Hepatocyte (in vitro differentiated cells): ENCODE measurements around the gene HES7. TPM values are rescaled to one million over a fixed set of nuclear protein-coding genes. Genes with fewer than 3 reads are reported as not detected.

Experiments used
- DNase-seq: peaks from one replicate; pipeline ENCODE4 v3.0.0-alpha.2; 2016; ENCODE audit warnings: low spot score
- H2AFZ ChIP-seq: fragments of 200-600 bp; sonication (generic); 2 replicates; pipeline ENCODE4 v1.6.0; 2016; ENCODE audit warnings: antibody characterized with exemption, mild to moderate bottlenecking
- H3K27ac ChIP-seq: fragments of 200-600 bp; sonication (generic); 2 replicates; pipeline ENCODE4 v1.5.1; 2016; ENCODE audit warnings: mild to moderate bottlenecking
- H3K27me3 ChIP-seq: fragments of 200-600 bp; sonication (generic); 2 replicates; pipeline ENCODE4 v1.6.1; 2016
- H3K36me3 ChIP-seq: fragments of 200-600 bp; sonication (generic); replicated peaks from 2 replicates; pipeline ENCODE4 v1.5.1; 2016; ENCODE audit warnings: low read depth; ENCODE audit not compliant: insufficient read depth
- H3K4me1 ChIP-seq: fragments of 200-600 bp; sonication (generic); 2 replicates; pipeline ENCODE4 v1.5.1; 2016; ENCODE audit warnings: mild to moderate bottlenecking, moderate library complexity; ENCODE audit not compliant: insufficient read depth
- H3K4me2 ChIP-seq: fragments of 200-600 bp; sonication (generic); 2 replicates; pipeline ENCODE4 v1.6.0; 2016
- H3K4me3 ChIP-seq: fragments of 200-600 bp; sonication (generic); 2 replicates; pipeline ENCODE4 v1.5.1; 2016; ENCODE audit warnings: mild to moderate bottlenecking
- H3K79me2 ChIP-seq: fragments of 200-600 bp; sonication (generic); 2 replicates; pipeline ENCODE4 v1.6.0; 2017; ENCODE audit warnings: mild to moderate bottlenecking
- H3K9me2 ChIP-seq: fragments of 200-600 bp; sonication (generic); replicated peaks from 2 replicates; pipeline ENCODE4 v1.6.0; 2017; ENCODE audit warnings: mild to moderate bottlenecking; ENCODE audit not compliant: insufficient read depth
- H3K9me3 ChIP-seq: fragments of 200-600 bp; sonication (generic); 2 replicates; pipeline ENCODE4 v1.5.1; 2016; ENCODE audit warnings: low read depth, mild to moderate bottlenecking
- H4K20me1 ChIP-seq: fragments of 200-600 bp; sonication (generic); 2 replicates; pipeline ENCODE4 v1.6.0; 2016; ENCODE audit warnings: mild to moderate bottlenecking; ENCODE audit not compliant: insufficient read depth, poor library complexity, severe bottlenecking
- CTCF ChIP-seq: fragments of 200-600 bp; sonication (generic); IDR thresholded peaks from 2 replicates; pipeline ENCODE4 v1.5.1; 2016; ENCODE audit warnings: antibody characterized with exemption, mild to moderate bottlenecking; ENCODE audit not compliant: poor library complexity
- EZH2 ChIP-seq: fragments of 200-600 bp; sonication (generic); IDR thresholded peaks from 2 replicates; pipeline ENCODE4 v1.6.1; 2016; ENCODE audit warnings: antibody characterized with exemption, mild to moderate bottlenecking, borderline replicate concordance
- EZH2phosphoT487 ChIP-seq: fragments of 200-600 bp; sonication (generic); IDR thresholded peaks from one replicate; pipeline ENCODE4 v1.6.1; 2018; ENCODE audit warnings: antibody characterized with exemption, mild to moderate bottlenecking, low read depth, moderate library complexity; ENCODE audit not compliant: unreplicated experiment, severe bottlenecking
- WGBS: methylation state at CpG from one replicate; pipeline ENCODE4 v1.1.6; 2016; ENCODE audit warnings: low lambda C conversion rate; ENCODE audit errors: missing lambda C conversion rate; 5-methylcytosine and 5-hydroxymethylcytosine counted together
- polyA plus RNA-seq: library from polyadenylated mRNA; unstranded; fragments of >200 nt; fragmentation: Nextera tagmentation; extraction: Ambion mirVana; gene quantifications from 2 replicates; pipeline ENCODE4 v1.2.1, GENCODE V29; 2016
- total RNA-seq: library from RNA; depleted of rRNA; stranded (reverse); fragments of >200 nt; gene quantifications from 2 replicates; pipeline ENCODE4 v1.2.3, GENCODE V29; 2014

The HES7 gene
- total and polyA plus RNA-seq, 2 experiments from 2014 or later = not detected

DNA sequence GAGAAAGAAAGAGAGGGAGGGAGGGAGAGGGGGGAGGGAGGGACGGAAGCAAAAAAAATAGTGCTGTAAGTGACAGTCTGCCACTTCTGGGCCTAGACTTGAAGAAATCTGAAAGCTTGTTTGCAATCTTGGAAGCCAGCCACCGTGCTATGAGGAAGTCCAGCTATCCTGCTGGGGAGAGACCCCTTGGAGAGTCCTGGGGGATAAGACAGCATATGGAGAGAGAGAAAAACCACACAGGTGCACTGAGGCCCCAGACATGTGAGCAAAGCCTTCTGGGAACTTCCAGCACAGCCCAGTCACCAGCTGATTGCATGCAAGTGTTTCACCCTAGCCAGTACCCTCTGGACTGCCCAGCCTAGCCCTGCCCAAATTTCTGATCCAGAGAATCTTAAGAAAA lies 23.8 kb downstream of the HES7 start:
- no peaks in the 10 kb centered on the region for H3K9me2 ChIP-seq
- WGBS = 50% methylated on average over 1 of the region's 2 CpGs
- no peak overlapping the region for H3K4me3 ChIP-seq
- H3K4me2 ChIP-seq = no peak overlapping the region
- no peak overlapping the region for H3K27ac ChIP-seq
- H4K20me1 ChIP-seq = no peaks in the 10 kb centered on the region
- H3K79me2 ChIP-seq = no peaks in the 10 kb centered on the region
- DNase-seq = no peak
- no peaks in the 10 kb centered on the region for H3K36me3 ChIP-seq
- H3K27me3 ChIP-seq = no peaks in the 10 kb centered on the region
- no peaks in the 10 kb centered on the region for H3K4me1 ChIP-seq
- TF ChIP-seq CTCF (no peak), EZH2phosphoT487 (no peak), EZH2 (no peak)
- no peak overlapping the region for H2AFZ ChIP-seq
- H3K9me3 ChIP-seq = no peaks in the 10 kb centered on the region

GRCh38 chr17:8096541-8096940 lies 27.4 kb downstream of the HES7 start:
- no peak for TF ChIP-seq CTCF
- no peak for TF ChIP-seq EZH2phosphoT487
- no peak for TF ChIP-seq EZH2
- H3K4me1 ChIP-seq = no peaks in the 10 kb centered on the region
- no peak overlapping the region for H2AFZ ChIP-seq
- no peak overlapping the region for H3K4me3 ChIP-seq
- H3K27ac ChIP-seq = no peak overlapping the region
- H3K79me2 ChIP-seq = no peaks in the 10 kb centered on the region
- H4K20me1 ChIP-seq = no peaks in the 10 kb centered on the region
- no peaks in the 10 kb centered on the region for H3K9me3 ChIP-seq
- H3K36me3 ChIP-seq = no peaks in the 10 kb centered on the region
- H3K4me2 ChIP-seq = no peak overlapping the region
- no peak for DNase-seq
- WGBS = 87% methylated on average over 8 of the region's 8 CpGs
- no peaks in the 10 kb centered on the region for H3K9me2 ChIP-seq
- H3K27me3 ChIP-seq = no peaks in the 10 kb centered on the region

DNA sequence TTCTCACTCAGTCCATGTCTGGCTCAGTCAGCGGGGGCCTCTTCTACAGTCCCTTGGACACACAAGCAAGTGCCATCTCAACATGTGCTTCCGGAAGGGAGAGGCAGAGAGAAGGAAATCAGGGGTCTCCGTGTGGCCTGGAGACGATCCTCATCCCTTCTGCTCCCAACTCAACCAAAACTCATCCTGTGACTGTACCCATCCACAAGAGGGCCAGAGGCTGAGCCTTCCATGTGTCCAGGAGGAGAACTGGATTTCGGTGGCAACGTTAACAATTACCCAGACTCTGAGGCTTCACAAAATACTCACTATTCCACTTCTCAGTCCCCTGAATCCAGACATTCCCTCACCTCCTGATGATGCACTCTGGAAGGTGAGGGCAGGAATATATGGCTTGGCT lies 28.5 kb downstream of the HES7 start:
- WGBS = 68% methylated on average over 6 of the region's 6 CpGs
- H3K27me3 ChIP-seq = peaks cover 10% of the 10 kb centered on the region

More for the DNA sequence above, 28.5 kb downstream of the HES7 start:
- no peaks in the 10 kb centered on the region for H3K9me2 ChIP-seq
- no peaks in the 10 kb centered on the region for H3K36me3 ChIP-seq
- no peaks in the 10 kb centered on the region for H3K9me3 ChIP-seq
- no peaks in the 10 kb centered on the region for H4K20me1 ChIP-seq
- no peaks in the 10 kb centered on the region for H3K4me1 ChIP-seq
- no peak overlapping the region for H3K4me2 ChIP-seq
- TF ChIP-seq EZH2phosphoT487 (no peak), CTCF (no peak), EZH2 (no peak)
- DNase-seq = no peak
- H2AFZ ChIP-seq = no peak overlapping the region
- no peaks in the 10 kb centered on the region for H3K79me2 ChIP-seq
- H3K4me3 ChIP-seq = no peak overlapping the region
- no peak overlapping the region for H3K27ac ChIP-seq
